GM12864 (cell line): Measurements from ENCODE around the gene BSG.
"Not testable (repeated sequence)": the region's sequence is repeated elsewhere in the genome, so short reads cannot be mapped to it uniquely, and the experiment has no call there.

Source experiments
- DNase-seq: peaks from one replicate; pipeline ENCODE4 v3.0.0-alpha.2; 2011; ENCODE audit warnings: low read depth
- H3K4me3 ChIP-seq: 2 replicates; pipeline ENCODE4 v1.5.1; 2011; ENCODE audit warnings: mild to moderate bottlenecking, low read depth, low read length, control low read depth
- TF ChIP-seq, protein P1 (sequence below): IDR thresholded peaks from 2 replicates; pipeline ENCODE4 v1.5.1; 2011; ENCODE audit warnings: low read depth, mild to moderate bottlenecking, moderate library complexity, low read length, control low read depth, inconsistent platforms; ENCODE audit errors: missing control alignments

Gene BSG

DNA sequence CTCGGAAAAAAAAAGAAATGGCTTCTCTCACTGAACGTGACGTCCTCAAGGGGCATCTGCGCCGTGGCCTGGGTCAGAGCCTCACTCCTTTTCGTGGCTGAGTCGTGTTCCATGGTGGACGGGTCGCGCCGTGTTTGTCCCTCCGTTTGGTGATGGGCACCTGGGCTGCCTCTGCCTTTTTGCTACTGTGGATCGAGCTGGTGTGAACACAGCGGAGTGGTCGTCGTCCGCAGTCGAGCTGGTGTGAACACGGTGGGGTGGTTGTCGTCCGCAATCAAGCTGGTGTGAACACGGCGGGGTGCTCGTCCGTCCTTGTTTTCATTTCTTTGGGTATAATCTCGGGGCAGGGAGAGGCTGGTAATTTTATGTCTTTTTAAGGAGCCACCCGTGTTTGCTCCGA lies 28.9 kb downstream of the BSG start:
- no peak overlapping the region for H3K4me3 ChIP-seq
- DNase-seq: no peak
- TF ChIP-seq, protein P1, sequence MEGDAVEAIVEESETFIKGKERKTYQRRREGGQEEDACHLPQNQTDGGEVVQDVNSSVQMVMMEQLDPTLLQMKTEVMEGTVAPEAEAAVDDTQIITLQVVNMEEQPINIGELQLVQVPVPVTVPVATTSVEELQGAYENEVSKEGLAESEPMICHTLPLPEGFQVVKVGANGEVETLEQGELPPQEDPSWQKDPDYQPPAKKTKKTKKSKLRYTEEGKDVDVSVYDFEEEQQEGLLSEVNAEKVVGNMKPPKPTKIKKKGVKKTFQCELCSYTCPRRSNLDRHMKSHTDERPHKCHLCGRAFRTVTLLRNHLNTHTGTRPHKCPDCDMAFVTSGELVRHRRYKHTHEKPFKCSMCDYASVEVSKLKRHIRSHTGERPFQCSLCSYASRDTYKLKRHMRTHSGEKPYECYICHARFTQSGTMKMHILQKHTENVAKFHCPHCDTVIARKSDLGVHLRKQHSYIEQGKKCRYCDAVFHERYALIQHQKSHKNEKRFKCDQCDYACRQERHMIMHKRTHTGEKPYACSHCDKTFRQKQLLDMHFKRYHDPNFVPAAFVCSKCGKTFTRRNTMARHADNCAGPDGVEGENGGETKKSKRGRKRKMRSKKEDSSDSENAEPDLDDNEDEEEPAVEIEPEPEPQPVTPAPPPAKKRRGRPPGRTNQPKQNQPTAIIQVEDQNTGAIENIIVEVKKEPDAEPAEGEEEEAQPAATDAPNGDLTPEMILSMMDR: no peak

DNA sequence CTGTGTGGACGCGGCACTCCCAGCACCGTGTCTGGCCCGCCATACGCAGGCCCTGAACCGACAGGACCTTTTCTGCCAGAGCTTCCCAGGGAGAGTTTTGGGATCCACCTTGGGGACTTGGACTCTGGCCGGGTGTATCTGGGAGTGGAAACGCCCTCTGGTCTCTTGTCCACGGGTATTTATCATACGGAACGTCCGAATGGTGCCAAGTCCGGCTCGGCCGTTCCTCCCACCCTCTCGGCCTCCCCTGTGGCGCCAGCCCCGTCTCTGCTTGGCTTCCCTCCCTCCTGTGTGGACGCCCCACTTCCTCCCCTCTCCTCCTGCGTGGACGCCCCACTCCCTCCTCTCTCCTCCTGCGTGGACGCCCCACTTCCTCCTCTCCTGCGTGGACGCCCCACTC lies 29.4 kb downstream of the BSG start:
- TF ChIP-seq, protein P1: no peak
- H3K4me3 ChIP-seq: no peak overlapping the region
- no peak for DNase-seq

DNA sequence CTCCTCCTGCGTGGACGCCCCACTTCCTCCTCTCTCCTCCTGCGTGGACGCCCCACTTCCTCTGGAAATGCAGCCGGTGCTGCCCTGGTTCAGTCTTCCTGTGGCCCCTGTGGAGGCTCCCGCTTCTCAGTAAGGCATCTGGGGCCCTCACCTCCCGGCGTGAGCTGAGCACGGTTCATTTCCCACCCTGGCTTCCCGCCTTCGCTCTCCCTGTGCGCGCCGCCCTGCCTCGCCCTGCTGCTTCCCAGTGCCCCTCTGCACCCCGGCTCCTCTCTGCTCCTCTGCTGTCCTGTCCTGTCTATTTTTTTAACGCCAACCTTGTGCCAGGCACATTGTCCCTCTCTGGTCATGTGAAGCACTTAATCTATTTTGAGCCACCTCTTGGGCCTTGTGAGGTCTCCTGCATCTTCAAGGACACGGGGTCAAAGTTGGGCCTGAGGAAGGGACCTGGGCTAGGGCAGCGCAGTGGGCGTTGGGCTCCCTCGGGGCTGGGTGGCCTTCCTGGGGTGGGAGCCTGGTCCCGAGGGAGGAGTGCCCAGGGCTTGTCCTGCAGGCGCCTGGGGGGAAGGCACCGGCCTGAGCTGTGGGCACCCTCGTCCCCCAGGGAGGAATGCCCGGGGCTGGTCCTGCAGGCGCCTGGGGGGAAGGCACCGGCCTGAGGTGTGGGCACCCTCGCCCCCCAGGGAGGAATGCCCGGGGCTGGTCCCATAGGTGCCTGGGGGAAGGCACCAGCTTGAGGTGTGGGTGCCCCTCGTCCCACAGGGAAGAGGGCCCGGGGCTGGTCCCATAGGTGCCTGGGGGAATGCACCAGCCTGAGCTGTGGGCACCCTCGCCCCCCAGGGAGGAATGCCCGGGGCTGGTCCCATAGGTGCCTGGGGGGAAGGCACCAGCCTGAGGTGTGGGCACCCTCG lies 30.2 kb downstream of the BSG start:
- TF ChIP-seq, protein P1: no peak
- DNase-seq: no peak
- no peak overlapping the region for H3K4me3 ChIP-seq

DNA sequence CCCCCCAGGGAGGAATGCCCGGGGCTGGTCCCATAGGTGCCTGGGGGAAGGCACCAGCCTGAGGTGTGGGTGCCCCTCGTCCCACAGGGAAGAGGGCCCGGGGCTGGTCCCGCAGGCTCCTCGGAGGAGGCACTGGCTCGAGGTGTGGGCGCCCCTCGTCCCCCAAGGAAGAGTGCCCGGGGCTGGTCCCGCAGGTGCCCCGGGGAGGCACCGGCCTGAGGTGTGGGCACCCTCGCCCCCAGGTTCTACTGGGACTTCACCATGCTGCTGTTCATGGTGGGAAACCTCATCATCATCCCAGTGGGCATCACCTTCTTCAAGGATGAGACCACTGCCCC lies 30.9 kb downstream of the BSG start:
- H3K4me3 ChIP-seq, DNase-seq: not testable (repeated sequence)

DNA sequence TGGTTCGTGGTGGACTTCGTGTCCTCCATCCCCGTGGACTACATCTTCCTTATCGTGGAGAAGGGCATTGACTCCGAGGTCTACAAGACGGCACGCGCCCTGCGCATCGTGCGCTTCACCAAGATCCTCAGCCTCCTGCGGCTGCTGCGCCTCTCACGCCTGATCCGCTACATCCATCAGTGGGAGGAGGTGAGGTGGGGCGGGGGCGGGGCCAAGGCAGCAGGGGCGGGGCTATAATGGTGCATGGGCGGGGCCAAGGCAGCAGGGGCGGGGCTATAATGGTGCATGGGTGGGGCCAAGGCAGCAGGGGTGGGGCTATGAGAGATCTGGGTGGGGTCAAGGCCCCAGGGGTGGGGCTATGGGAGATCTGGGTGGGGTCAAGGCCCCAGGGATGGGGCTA lies 31.4 kb downstream of the BSG start:
- H3K4me3 ChIP-seq, DNase-seq: not testable (repeated sequence)

DNA sequence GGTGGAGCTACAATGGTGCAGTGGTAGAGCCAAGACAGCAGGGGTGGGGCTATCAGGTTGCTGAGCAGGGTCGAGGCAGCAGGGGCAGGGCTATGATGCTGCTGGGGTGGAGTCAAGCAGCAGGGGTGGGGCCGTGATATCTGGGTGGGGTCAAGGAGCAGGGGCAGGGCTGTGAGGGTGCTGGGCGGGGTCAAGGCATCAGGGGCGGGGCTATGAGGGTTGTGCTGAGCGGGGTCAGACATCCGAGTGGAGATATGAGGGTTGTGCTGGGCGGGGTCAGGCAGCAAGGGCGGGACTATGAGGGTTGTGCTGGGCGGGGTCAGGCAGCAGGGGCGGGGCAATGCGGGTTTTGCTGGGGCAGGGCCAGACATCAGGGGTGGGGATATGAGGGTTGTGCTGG lies 32.0 kb downstream of the BSG start:
- H3K4me3 ChIP-seq: no peak overlapping the region
- DNase-seq: no peak
- TF ChIP-seq, protein P1: no peak

DNA sequence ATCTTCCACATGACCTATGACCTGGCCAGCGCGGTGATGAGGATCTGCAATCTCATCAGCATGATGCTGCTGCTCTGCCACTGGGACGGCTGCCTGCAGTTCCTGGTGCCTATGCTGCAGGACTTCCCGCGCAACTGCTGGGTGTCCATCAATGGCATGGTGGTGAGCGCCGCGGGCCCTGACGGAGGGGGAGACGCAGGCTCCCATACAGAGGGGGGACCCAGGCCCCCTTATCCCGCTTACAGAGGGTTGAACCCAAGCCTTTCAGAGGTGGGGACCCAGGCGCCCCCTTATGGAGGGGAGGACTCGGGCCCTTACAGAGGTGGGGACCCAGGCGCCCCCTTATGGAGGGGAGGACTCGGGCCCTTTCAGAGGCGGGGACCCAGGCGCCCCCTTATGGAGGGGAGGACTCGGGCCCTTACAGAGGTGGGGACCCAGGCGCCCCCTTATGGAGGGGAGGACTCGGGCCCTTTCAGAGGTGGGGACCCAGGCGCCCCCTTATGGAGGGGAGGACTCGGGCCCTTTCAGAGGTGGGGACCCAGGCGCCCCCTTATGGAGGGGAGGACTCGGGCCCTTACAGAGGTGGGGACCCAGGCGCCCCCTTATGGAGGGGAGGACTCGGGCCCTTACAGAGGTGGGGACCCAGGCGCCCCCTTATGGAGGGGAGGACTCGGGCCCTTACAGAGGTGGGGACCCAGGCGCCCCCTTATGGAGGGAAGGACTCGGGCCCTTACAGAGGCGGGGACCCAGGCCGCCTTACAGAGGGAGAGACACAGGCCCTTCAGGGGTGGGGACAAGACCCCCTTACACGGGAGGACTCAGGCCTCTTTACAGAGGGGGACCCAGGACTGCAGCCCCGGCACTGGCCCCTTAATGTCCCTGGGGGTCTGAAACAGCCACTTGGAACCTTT lies 32.9 kb downstream of the BSG start:
- H3K4me3 ChIP-seq: not testable (repeated sequence)

DNA sequence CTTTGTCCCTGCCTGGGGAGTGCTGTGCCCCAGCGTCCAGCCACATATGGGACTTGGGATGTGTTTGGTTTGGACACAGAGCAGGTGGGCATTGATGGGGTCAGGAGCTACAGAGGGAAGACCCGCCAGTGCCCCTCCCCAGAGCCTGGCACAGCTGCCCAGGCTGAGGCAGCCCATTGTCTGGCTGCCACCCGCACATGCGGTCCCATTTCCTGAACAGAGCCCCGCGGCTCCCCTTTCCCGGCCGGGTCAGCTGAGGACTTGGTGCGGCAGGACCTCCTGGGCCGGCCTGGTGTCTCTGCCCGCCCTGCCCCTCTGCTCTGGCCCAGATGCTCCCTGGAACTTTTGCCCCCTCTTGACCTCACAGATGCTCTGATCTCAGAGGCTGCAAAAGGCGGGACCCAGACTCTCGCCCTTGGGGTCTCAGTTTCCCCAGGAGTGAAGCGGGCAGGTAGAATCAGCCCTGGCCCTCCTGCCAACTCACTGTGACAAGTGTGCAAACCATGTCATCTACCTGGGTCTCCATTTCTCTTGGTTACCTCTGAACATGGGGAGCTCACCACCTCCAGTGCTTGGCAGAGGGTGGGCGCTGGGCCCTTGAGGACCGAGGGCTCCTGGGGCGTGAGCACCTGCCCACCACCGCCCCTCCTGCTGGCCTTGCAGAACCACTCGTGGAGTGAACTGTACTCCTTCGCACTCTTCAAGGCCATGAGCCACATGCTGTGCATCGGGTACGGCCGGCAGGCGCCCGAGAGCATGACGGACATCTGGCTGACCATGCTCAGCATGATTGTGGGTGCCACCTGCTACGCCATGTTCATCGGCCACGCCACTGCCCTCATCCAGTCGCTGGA lies 35.1 kb downstream of the BSG start:
- no peak for DNase-seq
- TF ChIP-seq, protein P1: no peak

More for the DNA sequence above, 32.9 kb downstream of the BSG start:
- DNase-seq: not testable (repeated sequence)

More for the DNA sequence above, 35.1 kb downstream of the BSG start:
- H3K4me3 ChIP-seq: no peak overlapping the region
